Loucy (cell line): ENCODE data around the gene DZIP1.
"Not testable (repeated sequence)": the region's sequence is repeated elsewhere in the genome, so short reads cannot be mapped to it uniquely, and the experiment has no call there.

Experiments used
- EZH2phosphoT487 ChIP-seq: fragments of 200-600 bp; IDR thresholded peaks from 2 replicates; pipeline ENCODE4 v1.6.1; 2018; ENCODE audit warnings: antibody characterized with exemption, mild to moderate bottlenecking, moderate library complexity, borderline replicate concordance
- TF ChIP-seq, protein P1 (sequence below): fragments of 200-600 bp; sonication (generic); conservative IDR thresholded peaks from 2 replicates; pipeline ENCODE4 v1.5.1; 2014; ENCODE audit warnings: mild to moderate bottlenecking, antibody characterized with exemption, low read length

DNA sequence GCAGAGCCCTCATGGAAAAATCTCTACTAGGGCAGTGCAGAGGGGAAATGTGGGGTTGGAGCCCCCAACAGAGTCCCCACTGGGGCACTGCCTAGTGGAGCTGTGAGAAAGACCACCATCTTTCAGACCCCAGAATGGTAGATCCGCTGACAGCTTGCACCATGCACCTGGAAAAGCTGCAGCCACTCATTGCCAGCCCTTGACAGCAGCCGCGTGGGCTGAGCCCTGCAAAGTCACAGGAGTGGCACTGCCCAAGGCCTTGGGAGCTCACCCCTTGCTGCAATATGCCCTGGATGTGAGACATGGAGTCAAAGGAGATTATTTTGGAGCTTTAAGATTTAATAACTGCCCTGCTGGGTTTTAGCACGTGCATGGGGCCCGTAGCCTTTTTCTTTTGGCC, 40.5 kb upstream of the DZIP1 start:
- not testable (repeated sequence) for TF ChIP-seq EZH2phosphoT487
- TF ChIP-seq, protein P1, sequence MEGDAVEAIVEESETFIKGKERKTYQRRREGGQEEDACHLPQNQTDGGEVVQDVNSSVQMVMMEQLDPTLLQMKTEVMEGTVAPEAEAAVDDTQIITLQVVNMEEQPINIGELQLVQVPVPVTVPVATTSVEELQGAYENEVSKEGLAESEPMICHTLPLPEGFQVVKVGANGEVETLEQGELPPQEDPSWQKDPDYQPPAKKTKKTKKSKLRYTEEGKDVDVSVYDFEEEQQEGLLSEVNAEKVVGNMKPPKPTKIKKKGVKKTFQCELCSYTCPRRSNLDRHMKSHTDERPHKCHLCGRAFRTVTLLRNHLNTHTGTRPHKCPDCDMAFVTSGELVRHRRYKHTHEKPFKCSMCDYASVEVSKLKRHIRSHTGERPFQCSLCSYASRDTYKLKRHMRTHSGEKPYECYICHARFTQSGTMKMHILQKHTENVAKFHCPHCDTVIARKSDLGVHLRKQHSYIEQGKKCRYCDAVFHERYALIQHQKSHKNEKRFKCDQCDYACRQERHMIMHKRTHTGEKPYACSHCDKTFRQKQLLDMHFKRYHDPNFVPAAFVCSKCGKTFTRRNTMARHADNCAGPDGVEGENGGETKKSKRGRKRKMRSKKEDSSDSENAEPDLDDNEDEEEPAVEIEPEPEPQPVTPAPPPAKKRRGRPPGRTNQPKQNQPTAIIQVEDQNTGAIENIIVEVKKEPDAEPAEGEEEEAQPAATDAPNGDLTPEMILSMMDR: not testable (repeated sequence)
